ENCODE results near the gene MRPL23.

The MRPL23 gene

GRCh38 chr11:1959786-1960185, 12.7 kb downstream of the MRPL23 start:
- DNase-seq, result no peak

GRCh38 chr11:1963864-1964263, 16.7 kb downstream of the MRPL23 start:
- DNase-seq, result no peak

DNA sequence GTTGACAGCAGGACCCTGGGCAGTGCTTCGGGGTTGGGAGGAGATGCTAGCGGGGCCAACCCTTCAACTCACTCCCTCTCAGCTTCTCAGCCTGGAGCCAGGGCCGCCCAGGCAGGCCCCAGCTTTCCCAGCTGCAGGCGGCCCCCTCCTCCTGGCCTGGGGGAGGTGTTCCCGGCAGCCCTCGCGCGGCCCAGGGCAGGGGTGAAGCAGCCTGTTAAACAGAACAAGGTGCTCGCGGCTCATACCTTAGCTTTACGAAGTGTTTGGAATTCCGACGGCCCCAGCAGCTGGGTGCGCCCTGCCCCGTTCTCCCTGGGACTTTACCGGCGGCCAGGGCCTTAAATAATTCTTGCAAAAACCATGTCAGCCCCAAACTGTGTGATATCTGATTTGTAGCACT, 17.2 kb downstream of the MRPL23 start:
- DNase-seq, result no peak

GRCh38 chr11:1964955-1965354, 17.8 kb downstream of the MRPL23 start:
- DNase-seq, result no peak

- no peak for DNase-seq
Observed at GRCh38 chr11:1966531-1966930, 19.4 kb downstream of the MRPL23 start.

- DNase-seq, result no peak
Observed at GRCh38 chr11:1967641-1968225, 20.6 kb downstream of the MRPL23 start.

DNA sequence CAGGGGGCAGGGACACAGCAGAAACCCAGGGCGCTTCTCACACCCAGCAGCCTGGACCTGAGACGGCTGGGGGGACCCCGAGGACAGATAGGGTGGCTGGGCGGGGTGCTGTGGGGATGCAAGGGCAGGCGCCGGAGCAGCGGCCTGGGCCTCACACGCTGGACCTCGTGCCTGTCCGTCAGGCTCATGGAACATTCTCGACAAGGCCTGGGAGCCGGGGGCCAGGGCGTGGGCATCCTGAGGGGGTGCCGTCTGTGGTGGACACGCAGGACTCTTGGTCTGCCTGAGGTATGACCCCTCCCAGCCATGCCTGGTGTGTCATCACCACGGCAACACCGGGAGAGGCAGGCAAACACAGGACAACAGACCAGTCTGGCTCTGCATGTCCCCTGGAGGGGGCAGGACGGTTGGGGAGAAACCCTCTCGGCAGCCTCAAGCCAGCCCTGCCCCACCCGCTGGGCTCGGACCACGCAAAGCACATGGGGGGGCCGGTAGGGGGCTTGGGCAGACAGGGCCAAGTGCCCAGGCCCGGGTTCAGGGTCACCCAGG, 21.4 kb downstream of the MRPL23 start:
- DNase-seq, result no peak

DNA sequence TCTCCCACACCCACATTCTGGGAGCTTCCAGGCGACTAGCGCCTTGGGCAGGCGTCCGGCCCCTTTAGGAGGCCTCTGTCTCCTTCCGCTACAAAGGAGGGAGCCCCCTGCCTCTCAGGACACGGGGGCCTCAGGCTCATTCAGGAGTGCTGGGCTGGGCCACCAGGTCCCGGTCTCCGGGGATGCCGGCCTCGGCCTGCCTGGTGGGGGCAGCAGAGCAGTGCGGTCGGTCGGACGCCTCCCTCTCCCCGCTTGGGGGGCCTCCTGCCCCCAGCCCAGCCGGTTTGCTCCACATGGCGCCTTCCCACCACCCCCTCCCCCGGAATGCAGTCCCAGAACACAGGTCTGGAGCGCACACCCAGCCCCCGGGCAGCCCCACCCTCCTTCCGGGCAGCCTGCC, 21.9 kb downstream of the MRPL23 start:
- no peak for DNase-seq

DNA sequence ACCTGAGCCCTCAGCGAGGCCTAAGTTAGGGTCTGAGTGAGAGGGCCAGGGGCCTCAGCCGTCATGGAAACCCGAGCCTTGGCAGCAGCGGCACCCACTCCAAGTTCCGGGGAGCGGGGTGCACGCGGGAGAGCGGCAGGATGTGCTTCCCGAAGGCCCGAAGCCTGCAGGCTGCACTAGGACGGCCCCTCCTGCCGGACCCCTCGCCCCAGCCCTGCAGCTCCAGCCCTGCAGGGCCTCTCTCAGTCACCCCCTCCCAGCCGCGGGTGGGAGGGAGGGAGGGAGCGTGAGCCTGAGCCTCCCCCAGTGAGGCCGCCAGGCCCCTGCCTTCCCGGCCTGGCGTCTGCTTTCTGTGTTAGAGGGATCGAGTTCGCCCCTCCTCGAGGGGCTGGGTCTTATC, 22.6 kb downstream of the MRPL23 start:
- DNase-seq, result no peak

GRCh38 chr11:1970956-1971355, 23.8 kb downstream of the MRPL23 start:
- DNase-seq, result no peak

- no peak for DNase-seq
Observed at GRCh38 chr11:1975185-1975584, 28.1 kb downstream of the MRPL23 start.

DNA sequence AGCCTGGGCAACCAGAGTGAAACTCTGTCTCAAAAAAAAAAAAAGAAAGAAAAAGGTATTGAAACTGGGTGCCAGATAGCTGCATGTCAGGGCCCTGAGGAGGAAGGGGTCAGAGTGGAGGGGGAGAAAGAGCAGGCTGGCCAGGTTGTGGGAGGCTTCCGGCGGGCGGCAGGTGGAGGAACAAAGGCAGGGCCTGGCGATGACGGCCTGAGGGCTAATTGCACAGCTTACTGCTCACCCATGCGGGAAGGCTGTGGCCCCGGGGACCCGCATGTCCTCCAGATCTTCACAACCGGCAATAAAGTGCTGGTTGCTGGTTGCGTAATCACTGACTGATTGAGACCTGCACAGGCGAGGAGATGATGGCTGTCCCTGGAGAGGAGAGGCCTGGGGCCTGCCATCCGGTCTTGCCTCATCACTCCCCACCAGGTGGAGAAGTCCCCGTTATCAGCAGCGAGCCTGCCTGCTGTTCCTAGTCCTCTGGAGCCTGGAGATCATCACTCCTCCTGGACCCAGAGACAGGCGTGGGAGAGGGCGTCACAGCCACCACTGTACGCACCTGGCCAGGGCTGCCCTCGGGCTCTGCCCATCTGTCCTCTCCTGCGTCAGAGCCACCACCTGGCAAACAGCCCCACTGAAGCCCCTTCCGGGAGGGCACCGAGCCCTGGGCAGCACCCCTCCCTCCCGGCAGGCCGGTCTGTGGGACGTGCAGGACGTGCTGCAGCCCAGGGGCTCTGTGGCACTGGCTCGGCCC, 31.8 kb downstream of the MRPL23 start:
- no peak for DNase-seq

GRCh38 chr11:1979607-1980006, 32.5 kb downstream of the MRPL23 start:
- DNase-seq, result no peak

DNA sequence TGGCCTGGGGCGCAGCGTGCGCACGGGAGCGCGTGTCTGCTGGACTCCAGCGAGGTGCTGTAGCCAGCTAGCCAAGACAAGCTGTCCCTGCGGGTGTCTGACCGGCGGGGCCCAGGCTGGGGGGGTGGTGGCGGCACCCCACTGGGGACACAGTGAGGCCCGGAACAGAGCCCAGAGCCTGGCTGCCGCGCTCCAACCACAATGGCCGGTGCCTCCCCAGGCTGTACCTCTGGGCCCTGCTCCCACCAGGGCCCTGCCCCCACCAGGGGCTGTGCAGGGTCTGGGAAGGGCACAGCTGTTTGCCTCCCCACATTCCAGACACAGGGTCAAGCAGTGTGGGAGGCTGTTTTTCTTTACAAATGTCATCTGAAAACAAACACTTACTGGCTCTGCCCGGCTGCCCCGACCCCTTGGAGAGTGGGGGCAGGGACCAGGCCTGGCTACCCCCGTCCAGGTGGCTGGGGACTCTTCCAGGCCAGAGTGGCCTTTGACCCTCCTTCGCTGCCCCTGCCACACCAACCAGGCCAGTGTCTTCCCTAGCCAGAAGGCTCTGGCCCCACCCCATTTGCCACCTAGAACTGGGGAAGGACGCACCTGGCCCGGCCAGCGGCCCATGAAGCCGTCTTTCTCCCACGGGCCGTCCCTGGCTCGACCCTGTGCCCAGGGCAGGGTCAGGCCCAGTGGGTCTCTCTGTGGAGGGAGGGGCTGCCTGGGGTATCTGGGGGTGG, 35.9 kb downstream of the MRPL23 start:
- no peak for DNase-seq

DNA sequence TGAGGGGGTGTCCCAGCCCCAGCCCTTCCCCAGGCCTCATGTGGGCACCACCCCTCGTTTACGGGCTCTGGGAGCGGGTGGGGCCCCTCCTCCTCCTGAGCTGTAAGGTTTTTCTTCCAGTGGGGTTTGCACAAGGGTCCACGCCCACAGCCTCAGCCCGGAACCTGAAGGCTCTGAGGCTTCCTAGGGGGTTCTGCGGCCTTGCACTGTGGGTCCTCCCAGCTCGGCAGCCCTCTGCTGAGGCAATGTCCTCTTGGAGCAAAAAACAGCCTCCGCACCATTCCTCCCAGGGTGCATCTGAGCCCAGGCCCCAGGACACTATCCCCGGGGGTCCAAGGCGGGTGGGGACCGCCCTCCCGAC, 36.4 kb downstream of the MRPL23 start:
- DNase-seq, result no peak

DNA sequence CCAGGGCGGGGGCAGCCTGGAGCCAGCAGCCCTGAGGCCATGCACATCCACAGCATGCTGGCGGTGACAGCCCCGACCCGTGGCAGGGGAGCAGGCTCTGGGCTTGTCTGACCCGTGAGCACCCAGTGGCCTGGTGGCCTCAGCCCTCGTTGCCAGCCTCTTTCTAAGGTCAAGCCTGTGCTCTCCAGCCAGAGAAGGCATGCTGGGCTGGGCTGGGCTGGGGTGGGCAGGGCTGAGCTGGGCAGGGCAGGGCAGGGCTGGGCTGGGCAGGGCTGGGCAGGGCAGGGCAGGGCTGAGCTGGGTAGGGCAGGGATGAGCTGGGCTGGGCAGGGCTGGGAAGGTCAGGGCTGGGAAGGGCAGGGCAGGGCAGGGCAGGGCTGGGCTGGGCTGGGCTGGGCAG, 39.9 kb downstream of the MRPL23 start:
- DNase-seq, result no peak

- no peak for DNase-seq
Observed at GRCh38 chr11:1988174-1988573, 41.0 kb downstream of the MRPL23 start.

- DNase-seq, result no peak
Observed at GRCh38 chr11:1988667-1989317, 41.7 kb downstream of the MRPL23 start.

- DNase-seq, result no peak
Observed at GRCh38 chr11:1989953-1990352, 42.8 kb downstream of the MRPL23 start.

- DNase-seq, result no peak
Observed at GRCh38 chr11:1990872-1991578, 43.9 kb downstream of the MRPL23 start.

DNA sequence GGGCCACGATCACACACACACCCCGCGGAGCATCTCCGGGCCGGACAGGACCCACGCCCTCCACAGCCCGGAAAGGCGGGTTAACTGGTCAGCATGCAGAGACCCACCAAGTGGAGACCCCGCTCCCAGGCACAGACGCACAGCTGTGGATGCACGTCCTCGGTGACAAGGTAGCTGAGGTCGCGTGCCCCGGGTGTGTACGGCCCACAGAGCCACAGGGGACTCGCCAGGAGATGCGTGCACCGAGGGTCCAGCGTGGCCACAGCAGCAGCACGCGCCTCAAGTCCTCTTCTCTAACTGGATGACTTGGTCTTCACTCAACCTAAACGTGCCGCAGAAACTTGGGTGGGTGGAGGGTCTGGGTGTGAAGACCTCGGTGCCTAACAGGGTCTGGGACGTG, 45.0 kb downstream of the MRPL23 start:
- DNase-seq, result no peak

DNA sequence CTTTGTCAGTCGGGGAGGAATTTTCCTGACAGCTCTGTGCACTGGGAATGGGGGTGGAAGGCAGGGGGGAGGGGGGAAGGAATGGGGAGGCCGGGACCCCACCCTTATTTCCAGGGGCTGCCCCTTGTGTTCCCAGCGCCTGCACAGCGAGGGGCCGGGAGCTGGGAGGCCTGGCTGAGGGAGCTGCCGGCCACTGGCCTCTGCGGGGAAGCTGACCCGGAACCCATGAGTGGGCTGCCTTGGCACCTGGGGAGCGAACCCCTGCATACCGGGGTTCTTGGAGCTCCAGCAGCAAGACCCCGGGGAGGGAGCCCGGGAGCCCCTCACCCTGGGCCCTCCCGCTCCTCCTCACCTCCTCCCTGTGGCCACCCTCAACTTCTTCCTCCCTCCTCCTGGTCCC, 47.0 kb downstream of the MRPL23 start:
- DNase-seq, result no peak

- DNase-seq, result no peak
Observed at GRCh38 chr11:1997755-1998154, 50.6 kb downstream of the MRPL23 start, which contains the start of gene H19. H19 (minus strand) TSS chr11:1997842.
